HG02884 (cell line): Measurements from ENCODE around the gene CTRB2.

ENCODE experiments used
- ATAC-seq: cut with Tn5 transposase; IDR thresholded peaks from one replicate; pipeline ENCODE4 v1.9.1; 2021; ENCODE audit warnings: mild to moderate bottlenecking, moderate library complexity; ENCODE audit not compliant: unreplicated experiment

The CTRB2 gene

DNA sequence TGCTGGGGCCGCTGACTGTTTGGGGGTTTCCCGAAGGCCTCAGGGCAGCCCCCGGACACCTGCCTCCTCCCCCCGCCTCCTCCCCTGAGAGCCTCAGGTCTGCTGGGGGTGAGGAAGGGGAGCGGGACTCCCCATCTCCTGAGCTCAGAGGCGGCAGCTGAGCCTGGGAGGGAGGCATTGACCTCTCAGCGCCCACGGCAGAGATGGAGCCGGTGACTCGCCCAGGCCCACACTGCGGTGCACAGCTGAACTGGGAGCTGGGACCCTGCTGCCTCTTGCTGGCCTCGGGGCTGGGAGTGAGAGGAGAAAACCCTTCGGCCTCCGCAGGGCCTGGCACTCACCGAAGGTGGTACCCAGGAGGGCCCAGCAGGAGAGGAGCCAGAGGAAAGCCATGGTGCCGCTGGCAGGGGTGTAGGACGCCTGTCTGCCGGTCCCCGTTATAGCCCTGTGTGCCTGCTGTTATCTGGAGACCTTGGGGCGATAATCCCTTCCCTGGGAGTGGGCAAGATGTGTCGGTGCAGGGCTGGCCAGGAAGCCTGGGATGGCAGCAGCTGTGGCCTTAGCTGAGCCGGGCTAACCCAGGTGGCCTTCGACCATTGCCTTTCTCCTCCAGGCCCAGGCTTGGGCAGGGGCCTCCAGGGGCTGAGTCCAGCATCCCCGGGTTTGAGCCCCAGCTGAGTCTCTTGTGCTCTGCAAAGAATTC lies at the start of gene CTRB2:
TSS of gene CTRB2 (minus strand) at position 413 of the 703 bp plus-strand sequence. CDS start at position 393, 20 bp downstream.
- peak; percentile 56 for ATAC-seq

GRCh38 chr16:75256059-75256571 lies 49.2 kb upstream of the CTRB2 start:
- no peak for ATAC-seq

GRCh38 chr16:75254359-75254837 lies 47.4 kb upstream of the CTRB2 start:
- ATAC-seq = no peak

DNA sequence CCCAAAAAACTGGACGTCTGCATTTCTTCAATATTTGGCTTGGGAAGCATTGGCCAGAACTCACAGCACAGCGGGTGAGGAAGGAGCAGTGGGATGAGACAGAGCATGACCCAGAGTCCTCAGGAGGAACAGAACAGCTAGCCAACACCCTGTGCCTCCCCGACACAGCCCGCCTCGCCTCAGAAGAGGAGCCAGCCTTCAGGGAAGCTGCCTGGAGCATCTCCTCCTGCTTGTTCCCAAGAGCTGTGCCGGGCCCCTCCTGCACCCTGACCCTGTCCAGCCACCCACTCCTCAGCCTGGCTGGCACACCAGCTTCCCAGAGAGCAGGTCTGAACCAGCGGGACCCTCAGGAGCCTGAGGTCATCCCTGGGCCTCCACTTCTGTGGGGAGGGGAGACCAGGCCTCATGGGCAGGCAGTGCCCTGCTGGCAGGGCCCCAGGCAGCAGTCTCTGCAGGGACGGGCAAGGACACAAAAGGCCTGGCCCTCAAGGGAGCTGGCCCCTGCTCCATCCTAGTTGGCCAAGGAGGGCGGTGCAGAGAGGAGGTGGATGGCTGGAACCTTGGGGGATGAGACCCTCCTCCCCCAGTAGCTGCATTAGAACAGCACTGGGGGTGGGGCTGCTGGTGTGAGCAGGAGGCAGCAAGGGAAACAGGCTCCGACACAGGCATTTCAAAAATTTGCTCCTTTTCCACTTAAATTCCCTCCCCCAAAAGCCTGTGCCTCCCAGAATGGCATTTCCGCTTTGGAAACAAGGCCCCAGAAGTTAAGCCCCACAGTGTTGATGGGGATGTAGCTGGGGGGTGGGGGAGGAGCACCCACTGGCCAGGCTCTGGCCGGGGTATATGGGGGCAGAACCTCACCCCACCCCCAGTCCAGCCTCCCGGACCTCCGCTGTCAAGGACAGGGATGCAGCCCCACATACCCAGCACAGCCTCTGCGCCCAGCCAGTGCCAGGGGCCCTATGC lies 46.3 kb upstream of the CTRB2 start:
- no peak for ATAC-seq

- ATAC-seq = no peak
Measured at GRCh38 chr16:75252049-75252864, 45.3 kb upstream of the CTRB2 start.

DNA sequence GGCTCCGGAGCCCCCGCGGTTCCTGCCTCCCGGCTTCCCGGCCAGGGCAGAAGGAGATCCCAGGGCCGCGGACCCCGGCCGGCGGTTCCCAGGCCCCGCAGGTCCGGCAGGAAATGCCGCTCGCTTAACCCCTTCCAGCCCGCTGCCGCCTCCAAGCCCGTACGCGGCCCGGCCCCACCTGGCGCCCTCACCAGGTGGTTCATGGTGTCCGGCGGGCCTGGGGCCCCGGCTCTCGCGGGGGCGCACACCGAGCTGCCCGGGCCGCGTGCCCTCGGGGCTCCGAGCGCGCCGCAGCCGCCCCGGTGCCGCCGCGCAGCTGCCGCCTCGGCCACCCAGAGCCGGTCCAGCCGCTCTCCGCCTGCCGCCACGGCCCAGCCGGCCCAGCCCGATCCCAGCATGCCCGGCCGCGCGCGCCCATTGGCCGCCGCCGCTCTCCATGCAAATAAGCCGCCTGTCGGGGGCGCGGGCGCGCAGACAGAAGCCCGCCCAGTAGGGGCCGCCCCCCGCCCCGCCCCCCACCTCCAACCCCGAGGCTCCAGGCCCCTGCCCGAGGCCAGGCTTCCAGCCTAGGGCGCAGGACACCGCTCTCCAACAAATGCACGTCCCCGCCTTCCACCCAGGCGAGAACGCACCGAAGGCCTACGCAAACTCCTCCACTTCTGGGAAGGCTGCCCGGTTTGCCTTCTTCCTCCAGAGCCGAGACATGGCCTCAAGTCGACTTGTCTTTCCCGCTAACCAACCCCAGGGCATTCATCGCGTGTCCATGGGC lies 44.5 kb upstream of the CTRB2 start, which contains the start of gene BCAR1:
TSS of gene BCAR1 (minus strand) at position 345 of the 769 bp plus-strand sequence. CDS start at position 203, 142 bp downstream.
- peak; percentile 74 for ATAC-seq

DNA sequence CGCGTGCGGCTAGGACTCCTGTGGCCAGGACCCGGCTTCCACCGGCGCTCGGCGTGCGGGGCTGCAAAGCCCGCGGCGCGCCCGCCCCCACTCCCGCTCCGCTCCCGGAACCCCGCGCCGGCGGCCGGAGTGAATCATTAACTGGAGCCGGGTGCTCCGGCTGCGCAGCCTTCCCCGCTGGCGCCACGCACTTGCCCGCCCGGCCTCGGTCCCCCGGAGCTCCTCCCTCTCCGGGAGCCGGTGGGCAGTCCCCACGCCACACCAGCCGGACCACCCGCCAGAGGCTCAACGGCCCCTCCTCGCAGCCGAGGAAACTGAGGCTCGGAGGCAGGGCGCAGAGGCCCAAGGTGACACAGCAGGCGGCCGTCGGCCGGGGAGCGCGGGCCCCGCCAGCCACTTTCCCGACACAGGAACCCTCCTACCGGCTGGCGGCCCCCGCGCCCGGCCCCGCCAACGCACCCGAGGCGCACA lies 43.9 kb upstream of the CTRB2 start:
- ATAC-seq = peak; percentile 30

- ATAC-seq = no peak
Measured at GRCh38 chr16:75250089-75250808, 43.3 kb upstream of the CTRB2 start.

DNA sequence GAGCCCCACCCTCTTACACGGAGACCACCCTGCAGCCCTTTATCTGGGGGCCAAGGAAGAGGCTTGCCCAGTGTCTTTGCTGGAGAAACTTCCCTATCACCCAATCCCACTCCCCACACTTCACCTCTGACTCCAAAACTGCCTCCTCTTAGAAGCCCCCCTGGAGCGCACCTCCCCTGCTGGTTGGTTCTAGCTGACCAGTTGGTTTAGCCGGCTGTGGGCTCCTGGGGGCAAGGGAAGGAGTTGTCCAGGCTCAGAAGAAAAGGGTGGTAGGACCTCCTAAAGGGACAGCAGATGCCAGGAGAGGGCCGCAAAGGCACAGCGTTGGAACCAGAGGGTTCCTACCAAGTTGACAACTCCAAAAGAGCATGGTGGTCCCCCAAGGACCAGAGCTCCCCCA lies 42.5 kb upstream of the CTRB2 start:
- ATAC-seq = no peak

- no peak for ATAC-seq
Measured at GRCh38 chr16:75248536-75249380, 41.8 kb upstream of the CTRB2 start.

DNA sequence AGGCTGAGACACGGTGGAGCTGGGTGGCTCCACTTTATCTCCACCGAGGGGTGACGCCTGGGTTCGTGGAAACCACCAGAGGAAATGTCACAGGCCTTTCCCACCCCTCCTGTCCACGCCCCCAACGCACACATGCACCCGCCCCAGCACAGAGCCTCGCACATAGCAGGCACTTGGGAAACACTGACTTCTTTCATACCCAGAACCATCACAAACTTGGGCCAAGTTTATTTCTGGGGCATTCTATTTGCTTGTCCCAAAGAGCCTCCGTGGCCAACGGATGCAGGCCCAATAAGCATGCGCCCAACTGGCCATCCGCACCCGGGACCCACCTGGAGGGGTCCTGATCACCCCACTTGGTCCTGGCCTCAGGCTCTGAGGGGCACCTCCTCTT lies 41.2 kb upstream of the CTRB2 start:
- ATAC-seq = no peak

GRCh38 chr16:75247249-75247648 lies 40.3 kb upstream of the CTRB2 start:
- no peak for ATAC-seq

- ATAC-seq = no peak
Measured at GRCh38 chr16:75246504-75247205, 39.7 kb upstream of the CTRB2 start.

GRCh38 chr16:75244844-75245758 lies 38.1 kb upstream of the CTRB2 start:
- ATAC-seq = peak; percentile 44

- ATAC-seq = no peak
Measured at GRCh38 chr16:75244225-75244809, 37.4 kb upstream of the CTRB2 start.

DNA sequence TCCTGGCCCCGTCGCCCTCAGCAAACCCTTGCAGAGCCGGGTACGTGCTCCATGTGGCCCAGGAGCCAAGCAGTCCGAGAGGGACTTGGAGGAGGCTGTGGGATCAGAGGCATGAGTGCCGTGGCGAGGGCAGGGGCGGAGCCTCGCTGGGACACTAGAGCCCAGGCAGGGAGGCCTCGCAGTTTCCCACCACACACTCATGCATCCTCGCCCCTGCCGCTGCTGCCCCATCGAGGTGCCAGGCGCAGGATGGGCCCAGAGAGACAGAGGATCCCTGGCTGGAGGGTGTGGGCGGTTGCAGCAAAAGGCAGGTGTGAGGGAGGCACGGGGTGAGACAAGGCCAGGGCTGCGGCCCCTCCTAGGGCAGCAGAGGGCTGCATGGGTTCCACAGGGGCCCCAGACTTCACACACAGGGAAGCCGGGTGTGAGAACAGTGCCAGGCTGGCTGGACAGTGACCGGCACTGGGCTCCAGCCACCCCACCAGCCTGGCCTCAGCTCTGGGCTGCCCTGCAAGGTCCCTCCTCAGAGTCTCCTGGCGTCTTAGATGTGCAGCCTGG lies 36.8 kb upstream of the CTRB2 start:
- no peak for ATAC-seq
